Nephron (organoid): ENCODE measurements around the gene GPR15LG.

ENCODE experiments used
- H3K27ac Mint-ChIP-seq, 3 experiments: 2 replicates each; pipeline ENCODE4 v1.8.0; 2020; ENCODE audit warnings: mixed read lengths in 3 of 3, mild to moderate bottlenecking in 2 of 3, moderate library complexity in 1 of 3
- H3K27me3 Mint-ChIP-seq: 2 replicates; pipeline ENCODE4 v1.8.0; 2021; ENCODE audit warnings: low read depth, mild to moderate bottlenecking, moderate library complexity, mixed read lengths
- H3K36me3 Mint-ChIP-seq: 2 replicates; pipeline ENCODE4 v1.8.0; 2020; ENCODE audit warnings: low read depth, mixed read lengths
- H3K4me1 Mint-ChIP-seq: 2 replicates; pipeline ENCODE4 v1.8.0; 2020; ENCODE audit warnings: mixed read lengths
- H3K4me3 Mint-ChIP-seq, 3 experiments: 2 replicates each; pipeline ENCODE4 v1.8.0; 2020; ENCODE audit warnings: mild to moderate bottlenecking in 3 of 3, mixed read lengths in 3 of 3, moderate library complexity in 2 of 3
- H3K9me3 Mint-ChIP-seq: 2 replicates; pipeline ENCODE4 v1.8.0; 2020; ENCODE audit warnings: mixed read lengths
- CTCF ChIP-seq, 3 experiments: fragments of 200-600 bp; sonication (generic); IDR thresholded peaks; one replicate each; pipeline ENCODE4 v1.5.0; 2021; ENCODE audit warnings: antibody characterized with exemption in 3 of 3; ENCODE audit not compliant: unreplicated experiment in 3 of 3

The GPR15LG gene

GRCh38 chr10:84200537-84201243, 27.1 kb downstream of the GPR15LG start:
- TF ChIP-seq CTCF (IDR thresholded peaks at IDR 0.05; ENCODE audit: unreplicated experiment in 3 of 3): no peak
- Mint-ChIP-seq H3K4me3 (no peak overlapping the region), H3K27me3 (peaks cover 50% of the 10 kb centered on the region), H3K36me3 (no peaks in the 10 kb centered on the region), H3K9me3 (no peaks in the 10 kb centered on the region), H3K27ac (no peak overlapping the region), H3K4me1 (no peaks in the 10 kb centered on the region)

GRCh38 chr10:84201244-84201606, 27.6 kb downstream of the GPR15LG start:
- Mint-ChIP-seq H3K4me3 (no peak overlapping the region), H3K4me1 (no peaks in the 10 kb centered on the region), H3K36me3 (no peaks in the 10 kb centered on the region), H3K27me3 (peaks cover 49% of the 10 kb centered on the region), H3K9me3 (no peaks in the 10 kb centered on the region), H3K27ac (no peak overlapping the region)
- no peak for TF ChIP-seq CTCF (IDR thresholded peaks at IDR 0.05; ENCODE audit: unreplicated experiment in 3 of 3)

- H3K27me3 Mint-ChIP-seq: peaks cover 47% of the 10 kb centered on the region
- no peaks in the 10 kb centered on the region for H3K9me3 Mint-ChIP-seq
These were observed 28.1 kb downstream of the GPR15LG start for GRCh38 chr10:84201682-84202081.

GRCh38 chr10:84202349-84202748, 28.7 kb downstream of the GPR15LG start:
- Mint-ChIP-seq H3K27me3 (peaks cover 47% of the 10 kb centered on the region), H3K36me3 (no peaks in the 10 kb centered on the region), H3K27ac (no peak overlapping the region), H3K4me1 (no peaks in the 10 kb centered on the region), H3K4me3 (no peak overlapping the region), H3K9me3 (no peaks in the 10 kb centered on the region)
- no peak for TF ChIP-seq CTCF (IDR thresholded peaks at IDR 0.05; ENCODE audit: unreplicated experiment in 3 of 3)

More at GRCh38 chr10:84201682-84202081, 28.1 kb downstream of the GPR15LG start:
- Mint-ChIP-seq H3K27ac (no peak overlapping the region), H3K4me3 (no peak overlapping the region), H3K4me1 (no peaks in the 10 kb centered on the region), H3K36me3 (no peaks in the 10 kb centered on the region)
- no peak for TF ChIP-seq CTCF (IDR thresholded peaks at IDR 0.05; ENCODE audit: unreplicated experiment in 3 of 3)

- Mint-ChIP-seq H3K36me3 (no peaks in the 10 kb centered on the region), H3K4me1 (no peaks in the 10 kb centered on the region), H3K27me3 (peaks cover 42% of the 10 kb centered on the region), H3K27ac (no peak overlapping the region), H3K9me3 (no peaks in the 10 kb centered on the region), H3K4me3 (no peak overlapping the region)
- TF ChIP-seq CTCF (IDR thresholded peaks at IDR 0.05; ENCODE audit: unreplicated experiment in 3 of 3): peak in 1 of 3 experiments; percentile 17
These were observed 30.5 kb downstream of the GPR15LG start for GRCh38 chr10:84204122-84204521.

- Mint-ChIP-seq H3K9me3 (no peaks in the 10 kb centered on the region), H3K27ac (no peak overlapping the region), H3K4me3 (no peak overlapping the region), H3K36me3 (no peaks in the 10 kb centered on the region), H3K27me3 (peaks cover 38% of the 10 kb centered on the region), H3K4me1 (no peaks in the 10 kb centered on the region)
- TF ChIP-seq CTCF (IDR thresholded peaks at IDR 0.05; ENCODE audit: unreplicated experiment in 3 of 3): no peak
These were observed 31.0 kb downstream of the GPR15LG start for GRCh38 chr10:84204610-84205009.
